ENCODE measurements around the gene BCAS3. TPM values are rescaled to one million over a fixed set of nuclear protein-coding genes. Genes with fewer than 3 reads are reported as not detected.

The BCAS3 gene
- total RNA-seq, 1 donor from 2014 or later, result 75.9 TPM

GRCh38 chr17:60941571-60941970 lies 263.9 kb downstream of the BCAS3 start:
- H3K27ac ChIP-seq, result peak overlapping the region; percentile 73 to 76
- intact Hi-C loops (cut with DNase I), result loop anchor here (2.0 kb wide), 1 partner anchor 39 kb away; no protein-coding TSS in a partner anchor
- H3K4me1 ChIP-seq, result peaks cover 0 to 5% of the 10 kb centered on the region in 2 donors
- H3K9me3 ChIP-seq, result no peaks in the 10 kb centered on the region
- no peak overlapping the region for H3K4me3 ChIP-seq
- DNase-seq (ENCODE audit: low spot score in 2 of 2), result no peak
- no peaks in the 10 kb centered on the region for H3K27me3 ChIP-seq
- H3K36me3 ChIP-seq, result no peaks in the 10 kb centered on the region
- TF ChIP-seq CTCF (IDR thresholded peaks at IDR 0.05), result no peak

GRCh38 chr17:60944751-60945150 lies 267.1 kb downstream of the BCAS3 start:
- Histone ChIP-seq H3K27me3 (no peaks in the 10 kb centered on the region), H3K4me3 (no peak overlapping the region), H3K27ac (no peak overlapping the region), H3K9me3 (no peaks in the 10 kb centered on the region), H3K4me1 (peaks cover 0 to 5% of the 10 kb centered on the region in 2 donors), H3K36me3 (no peaks in the 10 kb centered on the region)
- intact Hi-C loops (cut with DNase I), result no loop called here
- DNase-seq (ENCODE audit: low spot score in 2 of 2), result no peak
- TF ChIP-seq CTCF (IDR thresholded peaks at IDR 0.05), result no peak

DNA sequence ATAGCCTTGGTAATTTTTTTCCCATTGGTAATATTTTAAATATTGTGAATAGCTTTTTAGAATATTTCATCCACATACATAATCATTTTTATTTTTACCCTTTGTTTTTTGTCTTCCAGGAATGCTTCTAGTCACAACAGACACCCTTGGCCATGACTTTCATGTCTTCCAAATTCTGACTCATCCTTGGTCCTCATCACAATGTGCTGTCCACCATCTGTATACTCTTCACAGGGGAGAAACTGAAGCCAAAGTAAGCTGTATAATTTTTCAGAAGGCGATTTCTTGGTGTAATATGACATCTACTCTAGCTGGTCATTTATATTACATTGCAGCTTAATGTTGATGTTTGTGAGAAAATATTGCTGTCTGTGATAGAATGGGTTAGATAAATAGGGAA lies 269.4 kb downstream of the BCAS3 start:
- H3K4me1 ChIP-seq, result peaks cover 0 to under 1% of the 10 kb centered on the region in 2 donors
- TF ChIP-seq CTCF (IDR thresholded peaks at IDR 0.05), result no peak
- H3K27ac ChIP-seq, result no peak overlapping the region
- H3K27me3 ChIP-seq, result no peaks in the 10 kb centered on the region
- H3K36me3 ChIP-seq, result no peaks in the 10 kb centered on the region
- DNase-seq (ENCODE audit: low spot score in 2 of 2), result no peak
- no peaks in the 10 kb centered on the region for H3K9me3 ChIP-seq
- intact Hi-C loops (cut with DNase I), result no loop called here
- no peak overlapping the region for H3K4me3 ChIP-seq

GRCh38 chr17:60947543-60947942 lies 269.9 kb downstream of the BCAS3 start:
- intact Hi-C loops (cut with DNase I), result no loop called here
- H3K9me3 ChIP-seq, result no peaks in the 10 kb centered on the region
- no peaks in the 10 kb centered on the region for H3K27me3 ChIP-seq
- H3K4me3 ChIP-seq, result no peak overlapping the region
- H3K4me1 ChIP-seq, result no peaks in the 10 kb centered on the region
- DNase-seq (ENCODE audit: low spot score in 2 of 2), result no peak
- no peaks in the 10 kb centered on the region for H3K36me3 ChIP-seq
- no peak for TF ChIP-seq CTCF (IDR thresholded peaks at IDR 0.05)
- H3K27ac ChIP-seq, result no peak overlapping the region

- Histone ChIP-seq H3K27me3 (no peaks in the 10 kb centered on the region), H3K4me3 (no peak overlapping the region), H3K9me3 (no peaks in the 10 kb centered on the region), H3K36me3 (no peaks in the 10 kb centered on the region), H3K27ac (no peak overlapping the region), H3K4me1 (no peaks in the 10 kb centered on the region)
- intact Hi-C loops (cut with DNase I), result no loop called here
- DNase-seq (ENCODE audit: low spot score in 2 of 2), result no peak
- TF ChIP-seq CTCF (IDR thresholded peaks at IDR 0.05), result no peak
These were observed 275.1 kb downstream of the BCAS3 start for GRCh38 chr17:60952747-60953146.

- DNase-seq (ENCODE audit: low spot score in 2 of 2), result no peak
- peaks cover 0 to 14% of the 10 kb centered on the region in 2 donors for H3K9me3 ChIP-seq
- TF ChIP-seq CTCF (IDR thresholded peaks at IDR 0.05), result no peak
- intact Hi-C loops (cut with DNase I), result no loop called here
- peaks cover 0 to 11% of the 10 kb centered on the region in 2 donors for H3K36me3 ChIP-seq
- no peak overlapping the region for H3K27ac ChIP-seq
- no peaks in the 10 kb centered on the region for H3K27me3 ChIP-seq
- no peak overlapping the region for H3K4me3 ChIP-seq
- no peaks in the 10 kb centered on the region for H3K4me1 ChIP-seq
These were observed 281.4 kb downstream of the BCAS3 start for GRCh38 chr17:60959011-60959410.
